Measurements from ENCODE around the gene GGT6.

DNA sequence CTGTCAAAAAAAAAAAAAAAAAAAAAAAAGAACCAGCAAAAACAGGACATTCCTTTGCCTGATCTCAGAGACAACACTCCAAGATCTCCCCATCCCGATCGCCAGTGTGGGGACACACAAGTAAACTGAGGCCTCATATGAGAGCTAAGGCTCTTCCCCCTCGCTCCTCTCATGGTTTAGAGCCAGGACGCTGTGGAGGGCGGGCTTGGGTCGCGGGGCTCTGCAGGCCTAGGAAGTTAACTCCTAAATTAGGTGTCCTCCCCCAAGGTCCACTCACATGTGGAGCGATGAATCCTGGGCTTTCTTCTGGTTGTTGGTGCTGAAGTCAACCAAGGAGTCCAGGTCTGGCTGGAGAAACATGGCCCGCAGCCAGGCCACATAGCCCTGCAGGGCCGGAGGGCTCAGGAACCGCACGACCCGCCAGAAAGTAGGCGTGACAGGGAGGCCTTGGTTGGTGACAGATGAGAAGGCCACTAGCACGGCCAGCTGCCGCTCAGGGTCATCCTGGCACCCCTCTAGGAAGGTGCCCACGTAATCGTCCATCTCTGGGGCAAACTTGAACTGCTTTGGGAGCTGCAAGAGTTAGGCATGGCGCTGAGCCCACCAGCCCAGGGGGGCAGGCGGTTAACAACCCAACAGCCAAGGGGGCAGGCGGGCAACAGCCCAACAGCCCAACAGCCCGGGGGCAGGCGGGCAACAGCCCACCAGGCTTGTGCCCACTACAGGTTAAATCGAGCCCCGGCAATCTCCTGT, 10.4 kb downstream of the GGT6 start:
- TF ChIP-seq, protein P1, sequence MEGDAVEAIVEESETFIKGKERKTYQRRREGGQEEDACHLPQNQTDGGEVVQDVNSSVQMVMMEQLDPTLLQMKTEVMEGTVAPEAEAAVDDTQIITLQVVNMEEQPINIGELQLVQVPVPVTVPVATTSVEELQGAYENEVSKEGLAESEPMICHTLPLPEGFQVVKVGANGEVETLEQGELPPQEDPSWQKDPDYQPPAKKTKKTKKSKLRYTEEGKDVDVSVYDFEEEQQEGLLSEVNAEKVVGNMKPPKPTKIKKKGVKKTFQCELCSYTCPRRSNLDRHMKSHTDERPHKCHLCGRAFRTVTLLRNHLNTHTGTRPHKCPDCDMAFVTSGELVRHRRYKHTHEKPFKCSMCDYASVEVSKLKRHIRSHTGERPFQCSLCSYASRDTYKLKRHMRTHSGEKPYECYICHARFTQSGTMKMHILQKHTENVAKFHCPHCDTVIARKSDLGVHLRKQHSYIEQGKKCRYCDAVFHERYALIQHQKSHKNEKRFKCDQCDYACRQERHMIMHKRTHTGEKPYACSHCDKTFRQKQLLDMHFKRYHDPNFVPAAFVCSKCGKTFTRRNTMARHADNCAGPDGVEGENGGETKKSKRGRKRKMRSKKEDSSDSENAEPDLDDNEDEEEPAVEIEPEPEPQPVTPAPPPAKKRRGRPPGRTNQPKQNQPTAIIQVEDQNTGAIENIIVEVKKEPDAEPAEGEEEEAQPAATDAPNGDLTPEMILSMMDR (IDR thresholded peaks at IDR 0.05; ENCODE audit: low read depth, low read length): no peak
- no peak for TF ChIP-seq EZH2phosphoT487 (IDR thresholded peaks at IDR 0.05; ENCODE audit: low read depth)

Data from OCI-LY3 (cell line).